ENCODE results near the gene GREB1L. TPM values are rescaled to one million over a fixed set of nuclear protein-coding genes. Genes with fewer than 3 reads are reported as not detected.

GREB1L gene
- total and polyA plus RNA-seq, 2 of the 13 experiments (the other 11 are each of a cell fraction or from before 2014, with no cell fraction given) = 0.17 to 0.66 TPM

DNA sequence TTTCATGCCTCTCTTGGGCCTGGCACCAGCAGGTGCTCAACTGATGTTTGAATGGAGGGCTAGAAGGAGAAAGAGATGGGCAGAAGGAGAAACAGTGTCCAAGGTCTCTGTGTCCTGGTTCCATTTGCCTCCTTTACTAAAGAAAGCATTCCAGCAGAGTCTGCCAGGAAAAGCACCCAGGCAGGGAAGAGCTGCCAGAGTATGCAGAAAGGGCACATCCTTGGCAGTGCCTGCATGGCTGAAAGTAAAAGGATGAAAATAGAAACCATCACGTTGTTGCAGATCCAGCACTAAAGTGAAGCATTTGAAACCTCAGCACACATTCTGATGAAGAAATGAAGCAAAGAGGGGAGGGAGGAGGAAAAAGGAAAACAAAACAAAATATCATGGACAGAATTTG is 216.3 kb downstream of the GREB1L start:
- H3K9ac ChIP-seq (ENCODE audit: insufficient read depth, low read depth, low read length) = no peak overlapping the region
- no peaks in the 10 kb centered on the region for H3K79me2 ChIP-seq (ENCODE audit: insufficient read depth, low read length)
- no TSS peak for BruUV-seq (replicated peaks)
- H3K9me3 ChIP-seq (ENCODE audit: low read length) = no peaks in the 10 kb centered on the region
- H3K4me3 ChIP-seq (replicated peaks in 1 of 3; ENCODE audit: insufficient read depth in 1 of 3, low read depth in 2 of 3, low read length in 3 of 3) = no peak overlapping the region
- 78% methylated on average over 1 of the region's 1 CpG for WGBS (ENCODE audit: low lambda C conversion rate)
- no peak for FAIRE-seq
- no peaks in the 10 kb centered on the region for H4K20me1 ChIP-seq (ENCODE audit: insufficient read depth, low read length)
- no peak overlapping the region for H2AFZ ChIP-seq (ENCODE audit: low read length)
- no peak overlapping the region for H3K4me2 ChIP-seq (ENCODE audit: low read depth, low read length)
- DNase-seq (ENCODE audit: low spot score) = no peak
- peaks cover 2 to 3% of the 10 kb centered on the region in 2 experiments; a peak in 1 of 5 replicates for H3K27me3 ChIP-seq (ENCODE audit: control insufficient read depth in 1 of 2, insufficient read depth in 2 of 2, low read length in 2 of 2)
- TF ChIP-seq MTF1 (CRISPR knock-in tag; IDR thresholded peaks at IDR 0.05) = no peak
- TF ChIP-seq, protein P1, sequence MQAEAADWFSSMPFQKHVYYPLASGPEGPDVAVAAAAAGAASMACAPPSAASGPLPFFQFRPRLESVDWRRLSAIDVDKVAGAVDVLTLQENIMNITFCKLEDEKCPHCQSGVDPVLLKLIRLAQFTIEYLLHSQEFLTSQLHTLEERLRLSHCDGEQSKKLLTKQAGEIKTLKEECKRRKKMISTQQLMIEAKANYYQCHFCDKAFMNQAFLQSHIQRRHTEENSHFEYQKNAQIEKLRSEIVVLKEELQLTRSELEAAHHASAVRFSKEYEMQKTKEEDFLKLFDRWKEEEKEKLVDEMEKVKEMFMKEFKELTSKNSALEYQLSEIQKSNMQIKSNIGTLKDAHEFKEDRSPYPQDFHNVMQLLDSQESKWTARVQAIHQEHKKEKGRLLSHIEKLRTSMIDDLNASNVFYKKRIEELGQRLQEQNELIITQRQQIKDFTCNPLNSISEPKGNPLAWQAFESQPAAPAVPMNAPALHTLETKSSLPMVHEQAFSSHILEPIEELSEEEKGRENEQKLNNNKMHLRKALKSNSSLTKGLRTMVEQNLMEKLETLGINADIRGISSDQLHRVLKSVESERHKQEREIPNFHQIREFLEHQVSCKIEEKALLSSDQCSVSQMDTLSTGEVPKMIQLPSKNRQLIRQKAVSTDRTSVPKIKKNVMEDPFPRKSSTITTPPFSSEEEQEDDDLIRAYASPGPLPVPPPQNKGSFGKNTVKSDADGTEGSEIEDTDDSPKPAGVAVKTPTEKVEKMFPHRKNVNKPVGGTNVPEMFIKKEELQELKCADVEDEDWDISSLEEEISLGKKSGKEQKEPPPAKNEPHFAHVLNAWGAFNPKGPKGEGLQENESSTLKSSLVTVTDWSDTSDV (CRISPR knock-in tag; IDR thresholded peaks at IDR 0.05) = no peak
- no peak for TF ChIP-seq PHB2 (IDR thresholded peaks at IDR 0.05; ENCODE audit: partially characterized antibody)
- no peak for TF ChIP-seq MBD4 (IDR thresholded peaks at IDR 0.05; ENCODE audit: borderline replicate concordance, low read length)
- TF ChIP-seq, protein P2, sequence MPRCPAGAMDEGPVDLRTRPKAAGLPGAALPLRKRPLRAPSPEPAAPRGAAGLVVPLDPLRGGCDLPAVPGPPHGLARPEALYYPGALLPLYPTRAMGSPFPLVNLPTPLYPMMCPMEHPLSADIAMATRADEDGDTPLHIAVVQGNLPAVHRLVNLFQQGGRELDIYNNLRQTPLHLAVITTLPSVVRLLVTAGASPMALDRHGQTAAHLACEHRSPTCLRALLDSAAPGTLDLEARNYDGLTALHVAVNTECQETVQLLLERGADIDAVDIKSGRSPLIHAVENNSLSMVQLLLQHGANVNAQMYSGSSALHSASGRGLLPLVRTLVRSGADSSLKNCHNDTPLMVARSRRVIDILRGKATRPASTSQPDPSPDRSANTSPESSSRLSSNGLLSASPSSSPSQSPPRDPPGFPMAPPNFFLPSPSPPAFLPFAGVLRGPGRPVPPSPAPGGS (CRISPR knock-in tag; IDR thresholded peaks at IDR 0.05) = no peak
- no peak for TF ChIP-seq POLR2AphosphoS5 (IDR thresholded peaks at IDR 0.05; ENCODE audit: low read depth, low read length)
- TF ChIP-seq, protein P3, sequence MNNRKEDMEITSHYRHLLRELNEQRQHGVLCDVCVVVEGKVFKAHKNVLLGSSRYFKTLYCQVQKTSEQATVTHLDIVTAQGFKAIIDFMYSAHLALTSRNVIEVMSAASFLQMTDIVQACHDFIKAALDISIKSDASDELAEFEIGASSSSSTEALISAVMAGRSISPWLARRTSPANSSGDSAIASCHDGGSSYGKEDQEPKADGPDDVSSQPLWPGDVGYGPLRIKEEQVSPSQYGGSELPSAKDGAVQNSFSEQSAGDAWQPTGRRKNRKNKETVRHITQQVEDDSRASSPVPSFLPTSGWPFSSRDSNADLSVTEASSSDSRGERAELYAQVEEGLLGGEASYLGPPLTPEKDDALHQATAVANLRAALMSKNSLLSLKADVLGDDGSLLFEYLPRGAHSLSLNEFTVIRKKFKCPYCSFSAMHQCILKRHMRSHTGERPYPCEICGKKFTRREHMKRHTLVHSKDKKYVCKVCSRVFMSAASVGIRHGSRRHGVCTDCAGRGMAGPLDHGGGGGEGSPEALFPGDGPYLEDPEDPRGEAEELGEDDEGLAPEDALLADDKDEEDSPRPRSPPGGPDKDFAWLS (CRISPR knock-in tag; IDR thresholded peaks at IDR 0.05; ENCODE audit: borderline replicate concordance) = no peak
- TF ChIP-seq, protein P4, sequence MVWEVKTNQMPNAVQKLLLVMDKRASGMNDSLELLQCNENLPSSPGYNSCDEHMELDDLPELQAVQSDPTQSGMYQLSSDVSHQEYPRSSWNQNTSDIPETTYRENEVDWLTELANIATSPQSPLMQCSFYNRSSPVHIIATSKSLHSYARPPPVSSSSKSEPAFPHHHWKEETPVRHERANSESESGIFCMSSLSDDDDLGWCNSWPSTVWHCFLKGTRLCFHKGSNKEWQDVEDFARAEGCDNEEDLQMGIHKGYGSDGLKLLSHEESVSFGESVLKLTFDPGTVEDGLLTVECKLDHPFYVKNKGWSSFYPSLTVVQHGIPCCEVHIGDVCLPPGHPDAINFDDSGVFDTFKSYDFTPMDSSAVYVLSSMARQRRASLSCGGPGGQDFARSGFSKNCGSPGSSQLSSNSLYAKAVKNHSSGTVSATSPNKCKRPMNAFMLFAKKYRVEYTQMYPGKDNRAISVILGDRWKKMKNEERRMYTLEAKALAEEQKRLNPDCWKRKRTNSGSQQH (CRISPR knock-in tag; IDR thresholded peaks at IDR 0.05; ENCODE audit: low read depth) = no peak
- ChIA-PET POLR2A (no interaction called here), CTCF (ENCODE audit: low intra/inter-chr PET ratio, low total read pairs) (no interaction called here)
- H3K4me1 ChIP-seq (ENCODE audit: insufficient read depth, low read length) = 0 out of 2 replicates have a peak, but pooled peaks cover 4% of the 10 kb centered on the region
- no peak for ATAC-seq
- no peak overlapping the region for H3K27ac ChIP-seq (ENCODE audit: extremely low read length, insufficient read depth, low read length)
- no peaks in the 10 kb centered on the region for H3K36me3 ChIP-seq (replicated peaks in 1 of 2; ENCODE audit: control insufficient read depth in 1 of 2, insufficient read depth in 2 of 2, low read length in 2 of 2)
- intact Hi-C loops (cut with micrococcal nuclease; ENCODE audit: unreplicated experiment) = no loop called here
- in situ Hi-C loops (cut with HindIII; ENCODE audit: extremely low pct_ligation_motif_present, low pct_unique_long_range_greater_than_20kb) = no loop called here

Measured in HepG2 (cell line).